ENCODE results near the gene LDLRAD2. TPM values are rescaled to one million over a fixed set of nuclear protein-coding genes. Genes with fewer than 3 reads are reported as not detected.
A peak's percentile ranks its signal among the peaks of the same experiment; 100 is the strongest.

Gene LDLRAD2
- total RNA-seq, 4 donors from 2014 or later: 0.60 TPM; not detected in 3

DNA sequence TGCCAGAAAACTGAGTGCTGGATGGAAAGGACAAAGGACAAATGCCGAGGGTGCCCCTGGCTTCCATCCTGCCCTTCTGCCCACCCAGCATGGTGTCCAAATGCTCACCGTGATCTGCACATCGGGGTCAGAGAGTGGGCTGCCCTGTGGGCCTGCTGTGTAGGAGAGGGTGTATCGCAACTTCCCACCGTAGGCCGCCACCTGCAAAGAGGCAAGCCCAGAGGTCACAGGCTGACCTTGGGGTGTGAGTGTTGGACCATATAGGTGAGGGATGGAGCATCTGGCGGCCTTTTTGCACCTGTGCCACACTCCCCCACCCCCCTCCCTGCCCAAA is 53.5 kb downstream of the LDLRAD2 start:
- peaks cover 0 to 28% (median 13%) of the 10 kb centered on the region in 4 donors for H3K4me1 ChIP-seq
- no peaks in the 10 kb centered on the region for H3K27me3 ChIP-seq
- peak overlapping the region in 3 of 4 donors; percentile 56 to 64 (median 62) for H3K27ac ChIP-seq
- no peak for DNase-seq (ENCODE audit: low spot score in 2 of 2)
- no peak overlapping the region for H3K4me3 ChIP-seq
- H3K36me3 ChIP-seq: peaks cover 5 to 88% (median 6%) of the 10 kb centered on the region in 3 donors
- WGBS, 2 donors: 56 to 72% methylated on average over 4 to 6 of the region's 7 CpGs
- H3K9me3 ChIP-seq: no peaks in the 10 kb centered on the region
- TF ChIP-seq EP300 (IDR thresholded peaks at IDR 0.05): no peak

DNA sequence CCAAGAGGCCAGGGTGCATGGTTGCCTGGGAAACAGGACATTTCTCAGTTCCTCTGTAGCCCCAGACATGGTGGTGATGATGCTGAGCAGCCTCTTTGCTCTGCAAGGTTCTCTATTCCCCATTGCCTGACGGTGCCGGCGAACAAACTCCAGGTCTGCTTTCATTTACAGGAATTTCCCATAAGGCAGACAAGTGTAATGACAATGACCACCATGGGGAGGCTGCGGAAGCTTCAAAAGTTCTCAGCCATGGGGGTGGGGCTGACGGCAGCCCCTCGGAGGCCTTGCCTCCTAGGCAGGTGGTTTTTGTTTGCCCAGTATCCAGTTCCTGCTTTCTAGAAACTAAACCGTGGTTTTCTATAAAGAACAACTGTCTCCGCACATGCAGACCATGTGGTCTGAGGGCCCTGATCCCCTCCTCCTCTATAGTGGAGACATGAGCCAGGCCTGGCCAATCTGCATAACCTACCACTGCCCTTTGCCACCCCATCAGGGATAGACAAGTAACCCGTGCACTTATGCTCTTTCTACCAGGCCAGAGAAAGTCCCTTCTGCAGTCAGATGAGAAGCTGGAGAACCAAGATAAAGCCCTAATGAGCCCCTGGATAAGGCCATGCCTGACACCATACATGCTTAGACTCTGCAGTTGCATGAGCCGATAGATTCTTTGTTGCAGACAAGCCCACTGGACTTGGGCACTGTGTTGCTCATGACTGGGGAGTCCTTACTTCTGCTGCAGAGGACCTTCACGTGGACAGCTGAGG is 54.1 kb downstream of the LDLRAD2 start:
- no peaks in the 10 kb centered on the region for H3K27me3 ChIP-seq
- no peak for DNase-seq (ENCODE audit: low spot score in 2 of 2)
- H3K4me3 ChIP-seq: no peak overlapping the region
- H3K4me1 ChIP-seq: peaks cover 0 to 34% (median 16%) of the 10 kb centered on the region in 4 donors
- H3K9me3 ChIP-seq: no peaks in the 10 kb centered on the region
- peaks cover under 1 to 87% (median 3%) of the 10 kb centered on the region in 3 donors for H3K36me3 ChIP-seq
- peak overlapping the region; percentile 36 to 64 (median 59) for H3K27ac ChIP-seq
- no peak for TF ChIP-seq POLR2A (IDR thresholded peaks at IDR 0.05)
- TF ChIP-seq, protein P1, sequence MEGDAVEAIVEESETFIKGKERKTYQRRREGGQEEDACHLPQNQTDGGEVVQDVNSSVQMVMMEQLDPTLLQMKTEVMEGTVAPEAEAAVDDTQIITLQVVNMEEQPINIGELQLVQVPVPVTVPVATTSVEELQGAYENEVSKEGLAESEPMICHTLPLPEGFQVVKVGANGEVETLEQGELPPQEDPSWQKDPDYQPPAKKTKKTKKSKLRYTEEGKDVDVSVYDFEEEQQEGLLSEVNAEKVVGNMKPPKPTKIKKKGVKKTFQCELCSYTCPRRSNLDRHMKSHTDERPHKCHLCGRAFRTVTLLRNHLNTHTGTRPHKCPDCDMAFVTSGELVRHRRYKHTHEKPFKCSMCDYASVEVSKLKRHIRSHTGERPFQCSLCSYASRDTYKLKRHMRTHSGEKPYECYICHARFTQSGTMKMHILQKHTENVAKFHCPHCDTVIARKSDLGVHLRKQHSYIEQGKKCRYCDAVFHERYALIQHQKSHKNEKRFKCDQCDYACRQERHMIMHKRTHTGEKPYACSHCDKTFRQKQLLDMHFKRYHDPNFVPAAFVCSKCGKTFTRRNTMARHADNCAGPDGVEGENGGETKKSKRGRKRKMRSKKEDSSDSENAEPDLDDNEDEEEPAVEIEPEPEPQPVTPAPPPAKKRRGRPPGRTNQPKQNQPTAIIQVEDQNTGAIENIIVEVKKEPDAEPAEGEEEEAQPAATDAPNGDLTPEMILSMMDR (IDR thresholded peaks at IDR 0.05): peak in 1 of 5 experiments; percentile 10
- 45 to 51% methylated on average over 8 to 11 of the region's 11 CpGs for WGBS, 2 donors

DNA sequence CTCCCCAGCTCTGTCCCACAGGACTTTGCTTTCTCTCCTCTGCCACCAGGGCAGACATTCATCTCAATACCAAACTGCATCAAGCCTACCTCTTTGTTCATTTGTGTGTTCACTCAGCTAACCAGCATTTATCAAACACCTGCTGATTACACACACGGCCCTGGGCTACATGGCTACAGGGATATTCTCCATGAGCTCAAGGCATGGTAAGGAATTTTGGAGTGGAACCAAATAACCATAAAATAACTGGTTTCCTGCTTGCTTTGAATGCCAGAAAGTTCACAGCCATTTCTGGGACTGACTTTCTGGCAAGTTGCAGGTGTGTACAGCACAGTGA is 54.6 kb downstream of the LDLRAD2 start:
- DNase-seq (ENCODE audit: low spot score in 2 of 2): no peak
- Histone ChIP-seq H3K27me3 (no peaks in the 10 kb centered on the region), H3K36me3 (peaks cover 3 to 87% (median 5%) of the 10 kb centered on the region in 3 donors), H3K4me1 (peaks cover 0 to 39% (median 16%) of the 10 kb centered on the region in 4 donors), H3K9me3 (no peaks in the 10 kb centered on the region), H3K4me3 (no peak overlapping the region), H3K27ac (peak overlapping the region; percentile 36 to 64 (median 49))
- TF ChIP-seq, protein P1 (IDR thresholded peaks at IDR 0.05): no peak
- TF ChIP-seq EP300 (IDR thresholded peaks at IDR 0.05) (no peak), POLR2A (IDR thresholded peaks at IDR 0.05) (no peak)
- WGBS, 2 donors: 46 to 56% methylated on average over 1 of the region's 1 CpG

DNA sequence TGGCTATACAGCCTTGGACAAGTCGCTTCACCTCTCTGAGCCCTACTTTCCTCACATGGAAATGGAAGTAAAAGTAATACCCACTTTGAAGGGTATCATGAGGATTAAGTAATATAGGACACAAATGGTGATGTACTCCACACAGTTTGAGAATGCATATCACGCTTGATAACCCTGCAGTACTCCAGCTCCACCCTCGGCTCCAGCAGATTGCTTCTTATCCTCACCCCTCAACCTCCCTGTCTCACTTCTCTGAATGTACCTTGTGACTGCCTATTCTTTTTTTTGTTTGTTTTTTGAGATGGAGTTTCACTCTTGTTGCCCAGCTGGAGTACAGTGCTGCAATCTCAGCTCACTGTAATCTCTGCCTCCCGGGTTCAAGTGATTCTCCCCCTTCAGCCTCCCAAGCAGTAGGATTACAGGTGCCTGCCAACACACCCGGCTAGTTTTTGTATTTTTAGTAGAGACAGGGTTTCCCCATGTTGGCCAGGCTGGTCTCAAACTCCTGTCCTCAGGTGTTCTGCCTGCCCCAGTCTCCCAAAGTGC is 55.5 kb downstream of the LDLRAD2 start:
- DNase-seq (ENCODE audit: low spot score in 2 of 2): no peak
- Histone ChIP-seq H3K4me1 (peaks cover 0 to 48% (median 16%) of the 10 kb centered on the region in 4 donors), H3K4me3 (no peak overlapping the region), H3K27ac (peak overlapping the region in 1 of 4 donors; percentile 64), H3K9me3 (no peaks in the 10 kb centered on the region), H3K36me3 (peaks cover 3 to 87% (median 7%) of the 10 kb centered on the region in 3 donors), H3K27me3 (no peaks in the 10 kb centered on the region)
- WGBS, 2 donors: 79 to 80% methylated on average over 5 of the region's 5 CpGs
- TF ChIP-seq, protein P1 (IDR thresholded peaks at IDR 0.05): no peak
- TF ChIP-seq EP300 (IDR thresholded peaks at IDR 0.05) (no peak), POLR2A (IDR thresholded peaks at IDR 0.05) (no peak)

DNA sequence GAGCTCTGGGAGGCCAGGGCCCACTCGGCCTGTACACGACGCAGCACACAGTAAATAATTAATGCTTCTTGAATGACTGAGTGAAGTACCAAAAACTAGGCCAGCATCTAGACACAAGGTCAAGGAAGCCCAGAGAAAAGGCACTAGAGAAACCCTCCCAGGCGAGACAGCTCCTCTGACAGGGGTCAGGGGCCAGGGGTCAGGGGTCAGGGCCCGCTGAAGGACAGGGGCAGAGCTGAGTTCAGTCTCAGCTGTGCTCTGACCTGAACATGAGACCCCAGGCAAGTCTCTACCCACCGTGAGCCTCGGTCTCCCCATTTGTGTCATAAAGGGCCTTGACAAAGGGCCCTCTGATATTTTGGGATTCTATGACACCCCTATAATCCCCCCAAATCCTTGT is 56.4 kb downstream of the LDLRAD2 start:
- no peaks in the 10 kb centered on the region for H3K9me3 ChIP-seq
- no peak for DNase-seq (ENCODE audit: low spot score in 2 of 2)
- H3K36me3 ChIP-seq: peaks cover 3 to 92% (median 7%) of the 10 kb centered on the region in 3 donors
- no peaks in the 10 kb centered on the region for H3K27me3 ChIP-seq
- no peak overlapping the region for H3K4me3 ChIP-seq
- WGBS, 2 donors: 62 to 63% methylated on average over 7 of the region's 7 CpGs
- peaks cover 0 to 55% (median 16%) of the 10 kb centered on the region in 4 donors for H3K4me1 ChIP-seq
- peak overlapping the region in 3 of 4 donors; percentile 54 to 90 (median 84) for H3K27ac ChIP-seq
- no peak for TF ChIP-seq POLR2A (IDR thresholded peaks at IDR 0.05)
- TF ChIP-seq EP300 (IDR thresholded peaks at IDR 0.05): no peak
- TF ChIP-seq, protein P1 (IDR thresholded peaks at IDR 0.05): no peak
